Testis (tissue), 2 donors: ENCODE data around the gene PPP2R2D.

Experiments used
- CTCF ChIP-seq, 3 experiments: fragments of 450-650 bp in 2 of 3; fragments of 200-600 bp in 1 of 3; sonication (generic) in 1 of 3; IDR thresholded peaks; one replicate each; pipeline ENCODE4 v1.5.1; 2016 to 2019; ENCODE audit warnings: antibody characterized with exemption in 3 of 3, mild to moderate bottlenecking in 2 of 3, moderate library complexity in 1 of 3
- POLR2A ChIP-seq: fragments of 450-650 bp; IDR thresholded peaks from one replicate; pipeline ENCODE4 v1.6.1; 2017; ENCODE audit warnings: antibody characterized with exemption, mild to moderate bottlenecking, moderate library complexity

GRCh38 chr10:131882151-131882550 is 18.7 kb upstream of the PPP2R2D start:
- TF ChIP-seq CTCF (IDR thresholded peaks at IDR 0.05) = no peak
- TF ChIP-seq POLR2A = no peak
